OCI-LY3 (cell line): Measurements from ENCODE around the gene YPEL5.

ENCODE experiments used
- H2AFZ ChIP-seq: fragments of 200-600, 300-600 bp; shearing (Covaris generic); 2 replicates; pipeline ENCODE4 v1.6.0; 2014; ENCODE audit warnings: antibody characterized with exemption, low read depth, low read length
- H3K27ac ChIP-seq: fragments of 200-600, 300-600 bp; sonication (generic); 2 replicates; pipeline ENCODE4 v1.5.1; 2014; ENCODE audit warnings: mild to moderate bottlenecking, low read length, moderate library complexity, mixed read lengths
- H3K27me3 ChIP-seq: fragments of 200-600, 300-600 bp; sonication (generic); 2 replicates; pipeline ENCODE4 v1.6.1; 2014; ENCODE audit warnings: low read depth, low read length, mixed read lengths
- H3K36me3 ChIP-seq: fragments of 200-600, 300-600 bp; sonication (generic); replicated peaks from 2 replicates; pipeline ENCODE3; 2014; ENCODE audit warnings: low read depth, low read length, mixed read lengths
- H3K4me1 ChIP-seq: fragments of 300-600, 200-600 bp; sonication (generic); 2 replicates; pipeline ENCODE4 v1.6.1; 2014; ENCODE audit warnings: low read length, mixed read lengths
- H3K4me2 ChIP-seq: fragments of 200-600, 300-600 bp; sonication (generic); 2 replicates; pipeline ENCODE4 v1.6.1; 2014; ENCODE audit warnings: low read length, mixed read lengths
- H3K4me3 ChIP-seq: fragments of 300-600, 200-600 bp; sonication (generic); 2 replicates; pipeline ENCODE4 v1.5.1; 2014; ENCODE audit warnings: antibody characterized with exemption, mild to moderate bottlenecking, low read length, moderate library complexity
- H3K79me2 ChIP-seq: fragments of 300-600, 200-600 bp; shearing (Covaris generic); 2 replicates; pipeline ENCODE4 v1.6.1; 2014; ENCODE audit warnings: mild to moderate bottlenecking, low read length, mixed read lengths
- H3K9ac ChIP-seq: fragments of 300-600, 200-600 bp; shearing (Covaris generic); 2 replicates; pipeline ENCODE4 v1.6.0; 2014; ENCODE audit warnings: mild to moderate bottlenecking, low read length, moderate library complexity
- H3K9me3 ChIP-seq: fragments of 200-600, 300-600 bp; shearing (Covaris generic); 2 replicates; pipeline ENCODE4 v1.6.1; 2014; ENCODE audit warnings: low read length, mixed read lengths; ENCODE audit not compliant: insufficient read depth
- H4K20me1 ChIP-seq: fragments of 200-600, 300-600 bp; sonication (generic); 2 replicates; pipeline ENCODE4 v1.6.1; 2016; ENCODE audit warnings: low read length, mixed read lengths; ENCODE audit not compliant: insufficient read depth
- EZH2phosphoT487 ChIP-seq: fragments of 200-600 bp; shearing (Covaris generic); IDR thresholded peaks from 2 replicates; pipeline ENCODE4 v1.6.1; 2018; ENCODE audit warnings: antibody characterized with exemption, mixed run types, low read depth
- TF ChIP-seq, protein P1 (sequence below): fragments of 200-600, 300-600 bp; sonication (generic); IDR thresholded peaks from 2 replicates; pipeline ENCODE4 v1.5.1; 2014; ENCODE audit warnings: antibody characterized with exemption, low read length, low read depth

YPEL5 gene

DNA sequence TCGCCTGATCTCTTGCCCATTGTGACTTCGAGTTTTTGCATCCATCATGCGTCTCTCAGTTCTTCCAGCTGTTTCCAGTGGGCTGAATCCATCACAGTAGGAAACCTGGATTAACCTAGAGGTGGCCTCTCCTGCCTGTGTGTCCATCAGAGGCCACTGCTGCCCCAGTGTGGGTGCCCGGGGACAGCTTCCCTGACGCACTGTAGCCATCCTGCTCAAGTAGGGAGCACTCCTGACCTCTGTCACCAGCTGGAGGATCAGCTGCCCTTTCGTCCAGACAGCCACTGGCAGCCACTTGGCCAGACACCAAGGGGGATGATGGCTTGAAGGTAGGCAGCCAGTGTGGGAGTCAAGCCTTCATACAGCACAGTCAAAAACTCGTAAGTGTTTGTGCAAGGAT is 47.6 kb downstream of the YPEL5 start:
- Histone ChIP-seq H3K9ac (no peak overlapping the region), H3K4me1 (peaks cover 15% of the 10 kb centered on the region), H2AFZ (no peak overlapping the region), H3K27ac (no peak overlapping the region), H3K79me2 (no peaks in the 10 kb centered on the region), H3K27me3 (peaks cover 6% of the 10 kb centered on the region; the same call in 1 of the 2 replicates), H4K20me1 (no peaks in the 10 kb centered on the region), H3K4me3 (no peak overlapping the region), H3K9me3 (no peaks in the 10 kb centered on the region), H3K36me3 (no peaks in the 10 kb centered on the region), H3K4me2 (no peak overlapping the region)
- TF ChIP-seq, protein P1, sequence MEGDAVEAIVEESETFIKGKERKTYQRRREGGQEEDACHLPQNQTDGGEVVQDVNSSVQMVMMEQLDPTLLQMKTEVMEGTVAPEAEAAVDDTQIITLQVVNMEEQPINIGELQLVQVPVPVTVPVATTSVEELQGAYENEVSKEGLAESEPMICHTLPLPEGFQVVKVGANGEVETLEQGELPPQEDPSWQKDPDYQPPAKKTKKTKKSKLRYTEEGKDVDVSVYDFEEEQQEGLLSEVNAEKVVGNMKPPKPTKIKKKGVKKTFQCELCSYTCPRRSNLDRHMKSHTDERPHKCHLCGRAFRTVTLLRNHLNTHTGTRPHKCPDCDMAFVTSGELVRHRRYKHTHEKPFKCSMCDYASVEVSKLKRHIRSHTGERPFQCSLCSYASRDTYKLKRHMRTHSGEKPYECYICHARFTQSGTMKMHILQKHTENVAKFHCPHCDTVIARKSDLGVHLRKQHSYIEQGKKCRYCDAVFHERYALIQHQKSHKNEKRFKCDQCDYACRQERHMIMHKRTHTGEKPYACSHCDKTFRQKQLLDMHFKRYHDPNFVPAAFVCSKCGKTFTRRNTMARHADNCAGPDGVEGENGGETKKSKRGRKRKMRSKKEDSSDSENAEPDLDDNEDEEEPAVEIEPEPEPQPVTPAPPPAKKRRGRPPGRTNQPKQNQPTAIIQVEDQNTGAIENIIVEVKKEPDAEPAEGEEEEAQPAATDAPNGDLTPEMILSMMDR: no peak

DNA sequence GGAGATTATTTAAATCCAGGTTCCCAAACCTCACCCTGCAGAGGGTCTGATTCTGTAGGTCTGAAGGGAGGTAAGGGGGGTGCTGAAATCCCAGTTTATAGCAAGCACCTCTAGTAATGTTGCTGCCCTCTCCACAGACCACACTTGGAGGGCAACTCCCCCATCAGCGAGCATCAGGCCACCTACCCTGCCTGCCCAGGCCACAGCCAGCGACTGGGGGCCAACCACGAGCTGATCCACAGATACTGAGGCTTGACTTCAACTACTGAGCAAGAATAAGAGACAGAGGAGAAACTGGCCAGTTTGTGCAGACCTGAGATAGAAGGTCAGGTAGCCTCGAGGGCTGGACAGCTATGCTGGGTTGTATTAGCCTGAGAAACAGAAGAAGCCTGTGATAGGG is 48.2 kb downstream of the YPEL5 start:
- Histone ChIP-seq H3K4me3 (no peak overlapping the region), H2AFZ (no peak overlapping the region), H3K4me2 (no peak overlapping the region), H4K20me1 (no peaks in the 10 kb centered on the region), H3K27me3 (peaks cover 6% of the 10 kb centered on the region; the same call in 1 of the 2 replicates), H3K27ac (no peak overlapping the region), H3K9me3 (no peaks in the 10 kb centered on the region), H3K9ac (no peak overlapping the region), H3K36me3 (no peaks in the 10 kb centered on the region), H3K4me1 (peaks cover 15% of the 10 kb centered on the region), H3K79me2 (no peaks in the 10 kb centered on the region)
- no peak for TF ChIP-seq EZH2phosphoT487
- TF ChIP-seq, protein P1: no peak

- H3K4me3 ChIP-seq: no peak overlapping the region
- H4K20me1 ChIP-seq: no peaks in the 10 kb centered on the region
- H3K9ac ChIP-seq: no peak overlapping the region
- H3K27ac ChIP-seq: no peak overlapping the region
- H3K27me3 ChIP-seq: peaks cover 6% of the 10 kb centered on the region; the same call in 1 of the 2 replicates
- no peaks in the 10 kb centered on the region for H3K9me3 ChIP-seq
- H3K4me2 ChIP-seq: no peak overlapping the region
- H3K36me3 ChIP-seq: no peaks in the 10 kb centered on the region
- peaks cover 15% of the 10 kb centered on the region for H3K4me1 ChIP-seq
- TF ChIP-seq, protein P1: no peak
- TF ChIP-seq EZH2phosphoT487: no peak
- H2AFZ ChIP-seq: no peak overlapping the region
- no peaks in the 10 kb centered on the region for H3K79me2 ChIP-seq
Observed at GRCh38 chr2:30197570-30198192, 50.9 kb downstream of the YPEL5 start.

GRCh38 chr2:30201990-30202389 is 55.2 kb downstream of the YPEL5 start:
- no peak overlapping the region for H2AFZ ChIP-seq
- no peak overlapping the region for H3K9ac ChIP-seq
- H3K9me3 ChIP-seq: no peaks in the 10 kb centered on the region
- TF ChIP-seq, protein P1: no peak
- no peak for TF ChIP-seq EZH2phosphoT487
- no peaks in the 10 kb centered on the region for H3K79me2 ChIP-seq
- peaks cover 12% of the 10 kb centered on the region for H3K4me1 ChIP-seq
- H4K20me1 ChIP-seq: no peaks in the 10 kb centered on the region
- peaks cover 34% of the 10 kb centered on the region for H3K27me3 ChIP-seq
- no peak overlapping the region for H3K27ac ChIP-seq
- H3K36me3 ChIP-seq: no peaks in the 10 kb centered on the region
- H3K4me2 ChIP-seq: no peak overlapping the region
- H3K4me3 ChIP-seq: no peak overlapping the region
